Fibroblast of the aortic adventitia (primary cell): Measurements from ENCODE around the gene BCL11B. TPM values are rescaled to one million over a fixed set of nuclear protein-coding genes. Genes with fewer than 3 reads are reported as not detected.

Source experiments
- DNase-seq: peaks from one replicate; pipeline ENCODE4 v3.0.0-alpha.2; 2010; ENCODE audit warnings: low read depth
- H3K4me3 ChIP-seq: 2 replicates; pipeline ENCODE4 v1.5.1; 2011; ENCODE audit warnings: low read depth, mild to moderate bottlenecking, control low read depth, low read length, moderate library complexity
- total RNA-seq: library from RNA; depleted of rRNA; stranded (reverse); fragments of >200 nt; gene quantifications from 2 replicates; pipeline ENCODE4 v1.2.3, GENCODE V29; 2012; ENCODE audit warnings: low replicate concordance
- TF ChIP-seq, protein P1 (sequence below): IDR thresholded peaks from 2 replicates; pipeline ENCODE4 v1.5.1; 2011; ENCODE audit warnings: mild to moderate bottlenecking, low read length, control low read depth, inconsistent platforms; ENCODE audit not compliant: insufficient read depth

The BCL11B gene
- total RNA-seq, 1 donor = 0.09 TPM

- no peak for DNase-seq
- TF ChIP-seq, protein P1, sequence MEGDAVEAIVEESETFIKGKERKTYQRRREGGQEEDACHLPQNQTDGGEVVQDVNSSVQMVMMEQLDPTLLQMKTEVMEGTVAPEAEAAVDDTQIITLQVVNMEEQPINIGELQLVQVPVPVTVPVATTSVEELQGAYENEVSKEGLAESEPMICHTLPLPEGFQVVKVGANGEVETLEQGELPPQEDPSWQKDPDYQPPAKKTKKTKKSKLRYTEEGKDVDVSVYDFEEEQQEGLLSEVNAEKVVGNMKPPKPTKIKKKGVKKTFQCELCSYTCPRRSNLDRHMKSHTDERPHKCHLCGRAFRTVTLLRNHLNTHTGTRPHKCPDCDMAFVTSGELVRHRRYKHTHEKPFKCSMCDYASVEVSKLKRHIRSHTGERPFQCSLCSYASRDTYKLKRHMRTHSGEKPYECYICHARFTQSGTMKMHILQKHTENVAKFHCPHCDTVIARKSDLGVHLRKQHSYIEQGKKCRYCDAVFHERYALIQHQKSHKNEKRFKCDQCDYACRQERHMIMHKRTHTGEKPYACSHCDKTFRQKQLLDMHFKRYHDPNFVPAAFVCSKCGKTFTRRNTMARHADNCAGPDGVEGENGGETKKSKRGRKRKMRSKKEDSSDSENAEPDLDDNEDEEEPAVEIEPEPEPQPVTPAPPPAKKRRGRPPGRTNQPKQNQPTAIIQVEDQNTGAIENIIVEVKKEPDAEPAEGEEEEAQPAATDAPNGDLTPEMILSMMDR = no peak
- H3K4me3 ChIP-seq = no peak overlapping the region
Observed at GRCh38 chr14:99185436-99186068, 86.4 kb downstream of the BCL11B start.

GRCh38 chr14:99183716-99184115, 88.3 kb downstream of the BCL11B start:
- TF ChIP-seq, protein P1 = no peak
- H3K4me3 ChIP-seq = no peak overlapping the region
- DNase-seq = no peak

GRCh38 chr14:99183311-99183710, 88.7 kb downstream of the BCL11B start:
- TF ChIP-seq, protein P1 = no peak
- DNase-seq = no peak
- no peak overlapping the region for H3K4me3 ChIP-seq

- DNase-seq = no peak
- H3K4me3 ChIP-seq = no peak overlapping the region
- TF ChIP-seq, protein P1 = no peak
Observed at GRCh38 chr14:99182548-99183250, 89.3 kb downstream of the BCL11B start.

GRCh38 chr14:99181804-99182520, 90.0 kb downstream of the BCL11B start:
- TF ChIP-seq, protein P1 = no peak
- no peak for DNase-seq
- no peak overlapping the region for H3K4me3 ChIP-seq

DNA sequence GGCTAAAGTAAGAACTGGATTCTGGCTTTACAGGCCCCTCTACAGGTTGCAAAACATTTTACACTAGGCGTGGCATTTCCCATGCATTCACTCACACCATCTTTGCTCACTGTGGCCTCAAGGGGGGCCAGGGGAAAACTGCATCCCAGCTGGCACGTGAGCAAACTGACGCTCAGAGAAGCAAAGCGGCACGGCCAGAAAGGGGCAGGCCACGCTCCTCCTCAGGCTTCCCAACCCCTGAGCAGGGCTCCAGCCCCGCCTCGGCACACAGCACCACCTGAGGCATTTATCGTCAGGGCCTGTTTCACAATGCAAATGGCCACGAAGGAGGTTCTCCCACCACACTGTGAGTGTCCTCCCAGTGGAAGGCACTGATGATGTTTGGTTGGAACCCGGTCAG, 90.8 kb downstream of the BCL11B start:
- no peak for DNase-seq
- H3K4me3 ChIP-seq = no peak overlapping the region
- TF ChIP-seq, protein P1 = no peak
